Endothelial cell of umbilical vein (primary cell): ENCODE data around the gene PCNX1. TPM values are rescaled to one million over a fixed set of nuclear protein-coding genes. Genes with fewer than 3 reads are reported as not detected.
A peak's percentile ranks its signal among the peaks of the same experiment; 100 is the strongest.

Experiments used
- BruUV-seq: library from RNA; stranded (reverse); fragments of 400-500 nt; replicated peaks from 2 replicates; lab custom pipeline; 2021; lab: Mats Ljungman, UMichigan
- CTCF ChIA-PET: fragments of 300-600, 350-600 bp; sonication (Branson Sonifier 250); formaldehyde crosslinking; loops from one replicate; lab custom pipeline; 2021; ENCODE audit warnings: antibody characterized with exemption, inconsistent platforms; lab: Charles Lee
- POLR2A ChIA-PET: fragments of 300-600, 350-600 bp; sonication (Branson Sonifier 250); formaldehyde crosslinking; loops from one replicate; lab custom pipeline; 2021; ENCODE audit warnings: antibody characterized with exemption, inconsistent platforms; lab: Charles Lee
- DNase-seq: peaks from one replicate; pipeline ENCODE4 v3.0.0-alpha.2; 2011; ENCODE audit warnings: low read depth, low spot score
- FAIRE-seq: peaks from 2 replicates; lab custom pipeline; 2011; peaks lifted over from hg19 to GRCh38; lab: Jason Lieb, UNC
- H2AFZ ChIP-seq: 2 replicates; pipeline ENCODE4 v1.6.0; 2012; ENCODE audit warnings: low read depth, low read length, control low read depth, inconsistent platforms
- H3K27ac ChIP-seq: 2 replicates; pipeline ENCODE4 v1.5.1; 2011; ENCODE audit warnings: low read depth, mild to moderate bottlenecking, control low read depth, low read length, moderate library complexity; ENCODE audit not compliant: insufficient read depth
- H3K27me3 ChIP-seq, 2 experiments: 2 replicates each; pipeline versions ENCODE4 v1.6.0 to v1.6.1; 2011; ENCODE audit warnings: low read length in 2 of 2, mixed read lengths in 1 of 2; ENCODE audit not compliant: control insufficient read depth in 2 of 2, insufficient read depth in 2 of 2
- H3K36me3 ChIP-seq, 2 experiments: 2 replicates in 1 of 2; 3 replicates in 1 of 2; pipeline ENCODE4 v1.5.1; 2011; ENCODE audit warnings: low read length in 2 of 2, mild to moderate bottlenecking in 1 of 2, moderate library complexity in 1 of 2; ENCODE audit not compliant: control insufficient read depth in 2 of 2, insufficient read depth in 2 of 2; ENCODE audit errors: extremely low read depth in 1 of 2
- H3K4me1 ChIP-seq: 3 replicates; pipeline ENCODE4 v1.5.1; 2011; ENCODE audit warnings: mild to moderate bottlenecking, low read length; ENCODE audit not compliant: control insufficient read depth, insufficient read depth; ENCODE audit errors: extremely low read depth
- H3K4me2 ChIP-seq: 2 replicates; pipeline ENCODE4 v1.6.1; 2011; ENCODE audit warnings: low read length, control low read depth, mixed read lengths; ENCODE audit not compliant: insufficient read depth
- H3K4me3 ChIP-seq, 3 experiments: fragments of 200-600 bp in 1 of 3; sonication (generic), shearing (Covaris generic) in 1 of 3; replicated peaks in 1 of 3; 2 replicates each; pipeline ENCODE4 v1.5.1; 2011 to 2016; ENCODE audit warnings: control low read depth in 3 of 3, low read length in 3 of 3, mild to moderate bottlenecking in 2 of 3, inconsistent platforms in 1 of 3, low read depth in 1 of 3, moderate library complexity in 1 of 3; ENCODE audit not compliant: insufficient read depth in 1 of 3
- H3K79me2 ChIP-seq: 2 replicates; pipeline ENCODE4 v1.6.0; 2012; ENCODE audit warnings: low read length, inconsistent platforms; ENCODE audit not compliant: control insufficient read depth, insufficient read depth
- H3K9ac ChIP-seq: replicated peaks from 2 replicates; pipeline ENCODE3; 2011; ENCODE audit warnings: low read length, control low read depth; ENCODE audit not compliant: insufficient read depth; ENCODE audit errors: extremely low read depth
- H3K9me1 ChIP-seq: replicated peaks from 3 replicates; pipeline ENCODE4 v1.6.0; 2011; ENCODE audit warnings: mild to moderate bottlenecking, low read length; ENCODE audit not compliant: control insufficient read depth, insufficient read depth; ENCODE audit errors: extremely low read depth
- H3K9me3 ChIP-seq: replicated peaks from 2 replicates; pipeline ENCODE4 v1.5.1; 2012; ENCODE audit warnings: low read length, inconsistent platforms; ENCODE audit not compliant: control insufficient read depth, insufficient read depth
- H4K20me1 ChIP-seq: replicated peaks from 2 replicates; pipeline ENCODE3; 2011; ENCODE audit warnings: mild to moderate bottlenecking, low read length; ENCODE audit not compliant: control insufficient read depth, insufficient read depth; ENCODE audit errors: extremely low read depth
- FOS ChIP-seq: IDR thresholded peaks from 2 replicates; pipeline ENCODE4 v1.6.1; 2011; ENCODE audit warnings: mild to moderate bottlenecking, low read length, moderate library complexity, borderline replicate concordance; ENCODE audit not compliant: insufficient read depth
- GATA2 ChIP-seq: IDR thresholded peaks from 2 replicates; pipeline ENCODE4 v1.7.0; 2011; ENCODE audit warnings: low read depth, mild to moderate bottlenecking, moderate library complexity, mixed read lengths, low read length; ENCODE audit not compliant: insufficient read length, insufficient read depth
- JUN ChIP-seq: IDR thresholded peaks from 2 replicates; pipeline ENCODE4 v1.6.1; 2011; ENCODE audit warnings: borderline replicate concordance, low read depth; ENCODE audit not compliant: insufficient read length, insufficient read depth
- MYC ChIP-seq: IDR thresholded peaks from one replicate; pipeline ENCODE4 v1.6.1; 2011; ENCODE audit warnings: mild to moderate bottlenecking, low read depth, low read length
- dilution Hi-C: fragments of 300-500 bp; cut with MboI; formaldehyde crosslinking; loops from one replicate; pipeline ENCODE4 v1.15.0; 2019; ENCODE audit warnings: low sequenced_read_pairs; ENCODE audit not compliant: extremely low pct_ligation_motif_present
- intact Hi-C: fragments of 100-400 bp; cut with micrococcal nuclease; formaldehyde crosslinking; loops from one replicate; pipeline ENCODE4 v1.10.0; 2022
- polyA plus RNA-seq, 4 experiments: library from polyadenylated mRNA; depleted of rRNA in 3 of 4; stranded (reverse) in 3 of 4; unstranded in 1 of 4; fragments of >200 nt; gene quantifications; 2 replicates each; pipeline versions ENCODE4 v1.2.1 to v1.2.3, GENCODE V29; 2011 to 2012; ENCODE audit warnings: missing spikeins in 1 of 4
- total RNA-seq: library from RNA; stranded (reverse); gene quantifications from 2 replicates; pipeline ENCODE4 v1.2.3, GENCODE V29; 2021
- TF ChIP-seq, protein P1 (sequence below), 2 donors: IDR thresholded peaks; 1 replicate in 1 of 2; 2 replicates in 1 of 2; pipeline ENCODE4 v1.5.1; 2011; ENCODE audit warnings: low read length in 2 of 2, mild to moderate bottlenecking in 2 of 2, moderate library complexity in 2 of 2, control low read depth in 1 of 2, inconsistent platforms in 1 of 2, low read depth in 1 of 2; ENCODE audit not compliant: insufficient read depth in 1 of 2; ENCODE audit errors: extremely low read depth in 1 of 2

The PCNX1 gene
- total and polyA plus RNA-seq, 2 donors (not counting 3 experiments of a cell fraction or from before 2014, with no cell fraction given), result 21.4 to 40.5 TPM

DNA sequence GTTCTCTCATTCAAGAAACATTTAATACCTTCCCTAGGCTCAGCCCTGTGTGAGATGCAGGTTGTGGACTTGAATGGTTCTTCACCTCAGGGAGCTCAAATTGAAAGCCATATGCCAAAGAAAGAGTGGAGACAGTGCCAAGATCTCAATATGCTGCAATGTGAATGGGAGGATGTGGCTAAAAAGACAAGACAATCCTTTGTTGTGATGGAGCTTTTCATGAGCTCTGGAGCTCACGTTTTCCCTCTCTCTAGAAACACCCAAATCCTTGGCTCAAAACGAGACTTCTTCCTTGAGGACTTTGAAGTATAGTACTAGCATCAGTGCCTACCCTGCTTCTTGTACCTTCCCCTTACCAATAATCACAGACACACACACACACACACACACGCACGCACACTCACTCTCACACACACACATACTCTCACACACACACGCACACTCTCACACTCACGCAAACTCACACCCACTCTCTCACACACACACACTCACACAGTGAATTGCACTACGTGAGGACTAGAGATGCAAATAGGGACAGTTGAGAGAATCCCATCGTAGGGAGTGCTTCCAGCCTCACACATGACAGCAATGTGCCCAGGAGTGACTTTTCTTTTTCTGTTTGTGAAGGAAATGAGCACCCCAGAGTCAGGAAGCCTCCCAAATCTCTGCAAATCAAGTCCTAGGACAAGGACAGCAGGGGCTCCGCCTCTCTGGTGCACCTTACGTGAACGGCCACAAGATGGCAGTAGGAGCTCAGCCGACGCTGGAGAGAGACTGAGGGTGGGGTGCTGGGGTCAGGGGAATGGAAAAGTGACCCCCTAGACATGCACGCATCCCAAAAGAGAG lies 231.4 kb downstream of the PCNX1 start:
- ChIA-PET POLR2A (no interaction called here), CTCF (interaction anchor here (0.6 to 5.0 kb wide), 28 partner anchors 8 to 716 kb away, joined by 3 to 74 read pairs (median 3); no protein-coding TSS in a partner anchor)
- H3K4me3 ChIP-seq, result no peak overlapping the region
- no peak overlapping the region for H3K4me2 ChIP-seq
- DNase-seq, result peak; percentile 46
- H3K9me3 ChIP-seq, result no peaks in the 10 kb centered on the region
- H3K9ac ChIP-seq, result no peak overlapping the region
- no peaks in the 10 kb centered on the region for H3K79me2 ChIP-seq
- H3K9me1 ChIP-seq, result no peaks in the 10 kb centered on the region
- H2AFZ ChIP-seq, result no peak overlapping the region
- no peaks in the 10 kb centered on the region for H3K36me3 ChIP-seq
- peak; percentile 91 for FAIRE-seq
- H3K27me3 ChIP-seq, result no peaks in the 10 kb centered on the region
- intact Hi-C loops (loop anchor here (1.0 to 2.0 kb wide), 5 partner anchors 184 to 615 kb away; no protein-coding TSS in a partner anchor), dilution Hi-C loops (no loop called here)
- peaks cover 15% of the 10 kb centered on the region for H3K4me1 ChIP-seq
- BruUV-seq, result no TSS peak
- no peak overlapping the region for H3K27ac ChIP-seq
- TF ChIP-seq MYC (no peak), JUN (no peak), FOS (no peak), GATA2 (no peak)
- TF ChIP-seq, protein P1, sequence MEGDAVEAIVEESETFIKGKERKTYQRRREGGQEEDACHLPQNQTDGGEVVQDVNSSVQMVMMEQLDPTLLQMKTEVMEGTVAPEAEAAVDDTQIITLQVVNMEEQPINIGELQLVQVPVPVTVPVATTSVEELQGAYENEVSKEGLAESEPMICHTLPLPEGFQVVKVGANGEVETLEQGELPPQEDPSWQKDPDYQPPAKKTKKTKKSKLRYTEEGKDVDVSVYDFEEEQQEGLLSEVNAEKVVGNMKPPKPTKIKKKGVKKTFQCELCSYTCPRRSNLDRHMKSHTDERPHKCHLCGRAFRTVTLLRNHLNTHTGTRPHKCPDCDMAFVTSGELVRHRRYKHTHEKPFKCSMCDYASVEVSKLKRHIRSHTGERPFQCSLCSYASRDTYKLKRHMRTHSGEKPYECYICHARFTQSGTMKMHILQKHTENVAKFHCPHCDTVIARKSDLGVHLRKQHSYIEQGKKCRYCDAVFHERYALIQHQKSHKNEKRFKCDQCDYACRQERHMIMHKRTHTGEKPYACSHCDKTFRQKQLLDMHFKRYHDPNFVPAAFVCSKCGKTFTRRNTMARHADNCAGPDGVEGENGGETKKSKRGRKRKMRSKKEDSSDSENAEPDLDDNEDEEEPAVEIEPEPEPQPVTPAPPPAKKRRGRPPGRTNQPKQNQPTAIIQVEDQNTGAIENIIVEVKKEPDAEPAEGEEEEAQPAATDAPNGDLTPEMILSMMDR (IDR thresholded peaks at IDR 0.05; ENCODE audit: extremely low read depth in 1 of 2, insufficient read depth in 1 of 2, low read depth in 1 of 2, low read length in 2 of 2), result peak; percentile 85 to 90
- H4K20me1 ChIP-seq, result no peaks in the 10 kb centered on the region
